DOHH2 (cell line): ENCODE data around the gene SCN8A.

ENCODE experiments used
- H3F3A ChIP-seq: fragments of 200-600 bp; sonication (generic), shearing (Covaris generic); 2 replicates; pipeline ENCODE4 v1.6.0; 2016; ENCODE audit warnings: antibody characterized with exemption, mild to moderate bottlenecking; ENCODE audit not compliant: control insufficient read depth, insufficient read depth
- H3K27ac ChIP-seq: fragments of 200-600 bp; sonication (generic); 2 replicates; pipeline ENCODE4 v1.5.1; 2014; ENCODE audit warnings: low read depth, mild to moderate bottlenecking, low read length, moderate library complexity
- H3K27me3 ChIP-seq: fragments of 200-600 bp; sonication (generic); 2 replicates; pipeline ENCODE4 v1.6.1; 2014; ENCODE audit warnings: mild to moderate bottlenecking, low read length, mixed read lengths; ENCODE audit not compliant: control insufficient read depth
- H3K36me3 ChIP-seq: fragments of 200-600 bp; sonication (generic); 2 replicates; pipeline ENCODE4 v1.6.1; 2014; ENCODE audit warnings: mild to moderate bottlenecking, low read length, moderate library complexity, mixed read lengths; ENCODE audit not compliant: control insufficient read depth
- H3K4me1 ChIP-seq: fragments of 200-600 bp; sonication (generic); 2 replicates; pipeline ENCODE4 v1.6.1; 2014; ENCODE audit warnings: mild to moderate bottlenecking, low read length, mixed read lengths; ENCODE audit not compliant: control insufficient read depth
- H3K4me2 ChIP-seq: fragments of 200-600 bp; sonication (generic); 2 replicates; pipeline ENCODE4 v1.6.0; 2014; ENCODE audit warnings: mild to moderate bottlenecking, low read length, moderate library complexity
- H3K4me3 ChIP-seq: fragments of 200-600 bp; sonication (generic); 2 replicates; pipeline ENCODE4 v1.5.1; 2014; ENCODE audit warnings: mild to moderate bottlenecking, low read length, mixed read lengths
- H3K79me2 ChIP-seq: fragments of 200-600 bp; sonication (generic); 2 replicates; pipeline ENCODE4 v1.6.1; 2014; ENCODE audit warnings: mild to moderate bottlenecking, low read length, mixed read lengths; ENCODE audit not compliant: control insufficient read depth
- H3K9me2 ChIP-seq: fragments of 200-600 bp; sonication (generic); replicated peaks from 2 replicates; pipeline ENCODE4 v1.6.1; 2014; ENCODE audit warnings: mild to moderate bottlenecking, low read length, mixed read lengths; ENCODE audit not compliant: control insufficient read depth
- H3K9me3 ChIP-seq: fragments of 200-600 bp; sonication (generic); 2 replicates; pipeline ENCODE4 v1.6.1; 2014; ENCODE audit warnings: antibody characterized with exemption, low read length, mixed read lengths; ENCODE audit not compliant: control insufficient read depth, insufficient read depth
- H4K20me1 ChIP-seq: fragments of 200-600 bp; sonication (generic); 2 replicates; pipeline ENCODE4 v1.6.0; 2014; ENCODE audit warnings: low read depth, mild to moderate bottlenecking, antibody characterized with exemption, low read length, moderate library complexity; ENCODE audit not compliant: control insufficient read depth, insufficient read depth
- CTCF ChIP-seq: fragments of 200-600 bp; sonication (generic); IDR thresholded peaks from one replicate; pipeline ENCODE4 v1.5.1; 2014; ENCODE audit warnings: antibody characterized with exemption, mild to moderate bottlenecking, low read depth, low read length; ENCODE audit not compliant: poor library complexity, severe bottlenecking
- EZH2phosphoT487 ChIP-seq: fragments of 200-600 bp; sonication (generic); IDR thresholded peaks from 2 replicates; pipeline ENCODE4 v1.6.1; 2017; ENCODE audit warnings: borderline replicate concordance, mild to moderate bottlenecking, antibody characterized with exemption, low read length, moderate library complexity, mixed read lengths

The SCN8A gene

DNA sequence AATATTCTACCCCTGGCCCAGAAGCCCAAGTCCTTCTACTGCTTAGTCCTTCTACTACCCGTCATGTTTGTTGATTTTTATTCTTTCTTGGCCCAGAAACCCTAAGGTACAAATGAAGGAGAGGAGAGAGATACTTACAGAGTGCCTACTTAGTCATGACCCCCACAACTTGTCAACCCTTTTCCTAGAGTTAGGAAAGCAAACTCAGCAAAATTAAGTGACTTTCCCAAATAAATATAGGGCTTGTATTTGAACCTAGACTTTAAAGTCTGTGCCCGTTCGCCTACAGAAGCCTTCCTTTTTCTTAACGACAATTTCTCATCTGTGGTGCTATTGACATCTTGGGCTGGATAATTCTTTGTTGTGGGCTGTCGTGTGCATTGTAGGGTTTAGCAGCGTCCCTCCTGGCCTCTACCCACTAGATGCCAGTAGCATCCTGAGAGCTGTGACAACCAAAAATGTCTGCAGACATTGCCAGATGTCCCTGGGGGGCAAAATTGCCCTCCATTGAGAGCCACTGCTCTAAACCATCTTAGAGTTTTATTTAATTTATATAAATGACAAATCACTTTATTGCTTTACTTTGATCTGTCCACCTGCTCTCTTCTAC, 175.1 kb downstream of the SCN8A start:
- Histone ChIP-seq H3K9me3 (no peaks in the 10 kb centered on the region), H4K20me1 (no peaks in the 10 kb centered on the region), H3K27me3 (peaks cover 11% of the 10 kb centered on the region), H3F3A (no peaks in the 10 kb centered on the region), H3K27ac (no peak overlapping the region), H3K36me3 (no peaks in the 10 kb centered on the region), H3K4me1 (no peaks in the 10 kb centered on the region), H3K9me2 (no peaks in the 10 kb centered on the region), H3K4me3 (no peak overlapping the region), H3K4me2 (no peak overlapping the region), H3K79me2 (no peaks in the 10 kb centered on the region)
- TF ChIP-seq CTCF = no peak

DNA sequence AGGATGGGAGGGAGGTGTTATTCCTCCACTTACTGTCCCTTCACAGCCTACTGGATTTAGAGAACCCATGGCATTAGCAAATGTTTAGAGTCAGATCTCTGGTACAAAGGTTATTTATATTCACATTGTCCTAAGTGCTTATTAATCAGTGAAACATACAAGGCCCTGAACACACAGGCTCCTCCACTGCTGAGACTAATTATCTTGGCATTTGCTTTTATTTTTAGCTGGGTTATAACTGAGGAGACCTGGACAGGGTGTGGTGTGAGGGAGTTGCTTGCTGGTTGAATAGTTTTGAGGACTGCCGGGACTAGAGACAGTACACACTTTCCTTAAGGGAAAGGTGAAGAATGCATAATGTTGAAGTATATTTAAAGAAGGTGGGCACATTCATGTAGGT, 180.0 kb downstream of the SCN8A start:
- Histone ChIP-seq H3K4me2 (no peak overlapping the region), H4K20me1 (no peaks in the 10 kb centered on the region)

GRCh38 chr12:51773145-51773869, 182.3 kb downstream of the SCN8A start:
- Histone ChIP-seq H3K36me3 (no peaks in the 10 kb centered on the region), H3K4me3 (no peak overlapping the region), H3K27ac (no peak overlapping the region), H3K79me2 (no peaks in the 10 kb centered on the region), H3F3A (no peaks in the 10 kb centered on the region), H3K9me2 (no peaks in the 10 kb centered on the region), H3K9me3 (no peaks in the 10 kb centered on the region), H4K20me1 (no peaks in the 10 kb centered on the region), H3K4me1 (no peaks in the 10 kb centered on the region), H3K27me3 (no peaks in the 10 kb centered on the region), H3K4me2 (no peak overlapping the region)
- TF ChIP-seq CTCF (no peak), EZH2phosphoT487 (no peak)

More for the DNA sequence above, 180.0 kb downstream of the SCN8A start:
- no peaks in the 10 kb centered on the region for H3F3A ChIP-seq
- no peaks in the 10 kb centered on the region for H3K4me1 ChIP-seq
- H3K27me3 ChIP-seq = peaks cover 8% of the 10 kb centered on the region
- H3K79me2 ChIP-seq = no peaks in the 10 kb centered on the region
- no peaks in the 10 kb centered on the region for H3K36me3 ChIP-seq
- no peaks in the 10 kb centered on the region for H3K9me3 ChIP-seq
- TF ChIP-seq CTCF (no peak), EZH2phosphoT487 (no peak)
- no peak overlapping the region for H3K4me3 ChIP-seq
- no peaks in the 10 kb centered on the region for H3K9me2 ChIP-seq
- H3K27ac ChIP-seq = no peak overlapping the region
